SK-N-SH (cell line): Measurements from ENCODE around the gene SHD. TPM values are rescaled to one million over a fixed set of nuclear protein-coding genes. Genes with fewer than 3 reads are reported as not detected.
A peak's percentile ranks its signal among the peaks of the same experiment; 100 is the strongest.

Source experiments
- CTCF ChIA-PET: fragments of 300-600, 350-600 bp; formaldehyde crosslinking; extraction: SDS; loops from one replicate; lab custom pipeline; 2021; lab: Yijun Ruan, JAX
- POLR2A ChIA-PET: fragments of 350-600 bp; sonication (Branson Sonifier 250); formaldehyde crosslinking; extraction: SDS; loops from one replicate; lab custom pipeline; 2020; ENCODE audit warnings: antibody characterized with exemption, inconsistent platforms; lab: Yijun Ruan, JAX
- DNase-seq: peaks from one replicate; pipeline ENCODE4 v3.0.0; 2012
- H2AFZ ChIP-seq: fragments of 200-600 bp; sonication (generic); 2 replicates; pipeline ENCODE4 v1.8.1; 2016; ENCODE audit warnings: antibody characterized with exemption, mild to moderate bottlenecking, low read depth
- H3F3A ChIP-seq: fragments of 200-600 bp; sonication (generic); replicated peaks from 2 replicates; pipeline ENCODE3; 2016; ENCODE audit warnings: antibody characterized with exemption, mild to moderate bottlenecking; ENCODE audit not compliant: insufficient read depth
- H3K27ac ChIP-seq, 2 experiments: fragments of 200-500 bp in 1 of 2; fragments of 200-600 bp in 1 of 2; sonication (Bioruptor generic) in 1 of 2; sonication (generic), shearing (Covaris generic) in 1 of 2; 2 replicates each; pipeline versions ENCODE4 v1.5.1 to v1.6.1; 2014 to 2016; ENCODE audit warnings: low read depth in 2 of 2, inconsistent platforms in 1 of 2, low read length in 1 of 2, mild to moderate bottlenecking in 1 of 2, mixed read lengths in 1 of 2
- H3K27me3 ChIP-seq: fragments of 200-600 bp; sonication (generic), shearing (Covaris generic); 2 replicates; pipeline ENCODE4 v1.6.1; 2016; ENCODE audit warnings: mixed run types; ENCODE audit not compliant: insufficient read depth
- H3K36me3 ChIP-seq, 2 experiments: fragments of 200-500 bp in 1 of 2; fragments of 200-600 bp in 1 of 2; sonication (Bioruptor generic) in 1 of 2; sonication (generic) in 1 of 2; replicated peaks in 1 of 2; 2 replicates each; pipeline versions ENCODE3 to v1.5.1; 2014 to 2016; ENCODE audit warnings: low read length in 1 of 2, mild to moderate bottlenecking in 1 of 2; ENCODE audit not compliant: insufficient read depth in 2 of 2, control insufficient read depth in 1 of 2
- H3K4me1 ChIP-seq, 2 experiments: fragments of 200-500 bp in 1 of 2; fragments of 200-600 bp in 1 of 2; sonication (Bioruptor generic) in 1 of 2; sonication (generic), shearing (Covaris generic) in 1 of 2; 2 replicates each; pipeline versions ENCODE4 v1.5.1 to v1.6.1; 2014 to 2016; ENCODE audit warnings: low read depth in 1 of 2, low read length in 1 of 2, mixed run types in 1 of 2; ENCODE audit not compliant: insufficient read depth in 2 of 2, control insufficient read depth in 1 of 2
- H3K4me2 ChIP-seq: fragments of 200-600 bp; sonication (generic), shearing (Covaris generic); 2 replicates; pipeline ENCODE4 v1.6.1; 2017; ENCODE audit warnings: mixed run types
- H3K4me3 ChIP-seq, 2 experiments: fragments of 200-500 bp in 1 of 2; fragments of 200-600 bp in 1 of 2; sonication (Bioruptor generic) in 1 of 2; sonication (generic), shearing (Covaris generic) in 1 of 2; 2 replicates each; pipeline versions ENCODE4 v1.5.1 to v1.8.1; 2014 to 2016; ENCODE audit warnings: low read depth in 2 of 2, inconsistent platforms in 1 of 2, low read length in 1 of 2, mild to moderate bottlenecking in 1 of 2, mixed read lengths in 1 of 2, moderate library complexity in 1 of 2
- H3K79me2 ChIP-seq: fragments of 200-600 bp; sonication (generic); 2 replicates; pipeline ENCODE4 v1.8.1; 2017; ENCODE audit warnings: mild to moderate bottlenecking; ENCODE audit not compliant: insufficient read depth
- H3K9ac ChIP-seq: fragments of 200-600 bp; sonication (generic); 2 replicates; pipeline ENCODE4 v1.6.1; 2017; ENCODE audit warnings: mixed run types
- H3K9me2 ChIP-seq: fragments of 200-600 bp; sonication (generic); 2 replicates; pipeline ENCODE4 v1.6.1; 2017; ENCODE audit warnings: mixed run types
- H3K9me3 ChIP-seq: fragments of 200-600 bp; sonication (generic); 2 replicates; pipeline ENCODE4 v1.6.1; 2017; ENCODE audit warnings: mixed run types, mild to moderate bottlenecking, moderate library complexity
- H4K20me1 ChIP-seq: fragments of 200-600 bp; sonication (generic); 2 replicates; pipeline ENCODE4 v1.6.1; 2017; ENCODE audit warnings: mild to moderate bottlenecking, mixed run types; ENCODE audit not compliant: insufficient read depth
- CTCF ChIP-seq: fragments of 200-600 bp; sonication (generic); IDR thresholded peaks from 2 replicates; pipeline ENCODE4 v1.6.1; 2017; ENCODE audit warnings: antibody characterized with exemption, mild to moderate bottlenecking, moderate library complexity
- ELF1 ChIP-seq: IDR thresholded peaks from 2 replicates; pipeline ENCODE4 v1.4.0; 2012
- FOXM1 ChIP-seq: IDR thresholded peaks from 2 replicates; pipeline ENCODE4 v1.4.0; 2012; ENCODE audit warnings: low read depth, mild to moderate bottlenecking
- GABPA ChIP-seq: IDR thresholded peaks from 2 replicates; pipeline ENCODE4 v1.4.0; 2012; ENCODE audit warnings: low read depth, mild to moderate bottlenecking
- GATA2 ChIP-seq: sonication (generic); formaldehyde crosslinking; IDR thresholded peaks from 2 replicates; pipeline ENCODE4 v1.5.0; 2020; ENCODE audit warnings: mild to moderate bottlenecking, missing genetic modification reagents
- JUND ChIP-seq: IDR thresholded peaks from 2 replicates; pipeline ENCODE4 v1.4.0; 2012
- MXI1 ChIP-seq: IDR thresholded peaks from 2 replicates; pipeline ENCODE4 v1.6.1; 2012; ENCODE audit warnings: mild to moderate bottlenecking, low read depth, low read length, improper control_type of control experiment
- NFIC ChIP-seq: IDR thresholded peaks from 2 replicates; pipeline ENCODE4 v1.4.0; 2012; ENCODE audit warnings: borderline replicate concordance
- PBX3 ChIP-seq: IDR thresholded peaks from 2 replicates; pipeline ENCODE4; 2012
- RCOR1 ChIP-seq: fragments of 150-350 bp; IDR thresholded peaks from 2 replicates; pipeline ENCODE4 v1.6.1; 2017; ENCODE audit warnings: antibody characterized with exemption, low read length
- RXRA ChIP-seq: IDR thresholded peaks from 2 replicates; pipeline ENCODE4 v1.4.0; 2012; ENCODE audit warnings: low read depth, mild to moderate bottlenecking, borderline replicate concordance
- SIN3A ChIP-seq: IDR thresholded peaks from 2 replicates; pipeline ENCODE4 v1.6.1; 2012; ENCODE audit warnings: low read depth, mild to moderate bottlenecking, low read length, moderate library complexity, borderline replicate concordance
- TEAD4 ChIP-seq: IDR thresholded peaks from 2 replicates; pipeline ENCODE4 v1.4.0; 2012; ENCODE audit warnings: mild to moderate bottlenecking, borderline replicate concordance; ENCODE audit not compliant: insufficient read depth
- USF2 ChIP-seq: fragments of 150-350 bp; IDR thresholded peaks from 2 replicates; pipeline ENCODE4 v1.6.1; 2017; ENCODE audit warnings: antibody characterized with exemption, low read length, low read depth, borderline replicate concordance
- WGBS: methylation state at CpG from one replicate; pipeline ENCODE4 v1.1.6; 2017; ENCODE audit warnings: low lambda C conversion rate; 5-methylcytosine and 5-hydroxymethylcytosine counted together
- polyA plus RNA-seq, 3 experiments: library from polyadenylated mRNA; depleted of rRNA; stranded (reverse); fragments of >200 nt; gene quantifications; 2 replicates each; pipeline ENCODE4 v1.2.3, GENCODE V29; 2012
- TF ChIP-seq, protein P1 (sequence below): IDR thresholded peaks from 2 replicates; pipeline ENCODE4 v1.4.0; 2012; ENCODE audit warnings: low read depth

SHD gene
- polyA plus RNA-seq, 1 of the 3 experiments (the other 2 are of a cell fraction), result 3.1 TPM

GRCh38 chr19:4288091-4288777 is 9.2 kb downstream of the SHD start:
- Histone ChIP-seq H3K9me2 (no peaks in the 10 kb centered on the region), H3K4me2 (no peak overlapping the region), H3K27me3 (no peaks in the 10 kb centered on the region), H3K4me3 (no peak overlapping the region), H3K36me3 (no peaks in the 10 kb centered on the region), H3K9ac (no peak overlapping the region), H3K27ac (no peak overlapping the region), H3K9me3 (no peaks in the 10 kb centered on the region)
- WGBS, result 84% methylated on average over 15 of the region's 16 CpGs
- DNase-seq, result no peak
- POLR2A ChIA-PET, result no interaction called here
- TF ChIP-seq TEAD4 (no peak), NFIC (no peak)
- TF ChIP-seq, all 33 proteins: peak for 0
- no peaks in the 10 kb centered on the region for H3K79me2 ChIP-seq
- CTCF ChIA-PET, result interaction anchor here (1.0 to 1.3 kb wide), 2 partner anchors 9 to 46 kb away, joined by 3 to 4 read pairs; partner anchors contain the start of gene SHD
- H2AFZ ChIP-seq, result no peak overlapping the region
- H4K20me1 ChIP-seq, result no peaks in the 10 kb centered on the region
- H3F3A ChIP-seq, result no peaks in the 10 kb centered on the region
- peaks cover 0 to 7% of the 10 kb centered on the region in 2 experiments; a peak in 1 of 4 replicates for H3K4me1 ChIP-seq

DNA sequence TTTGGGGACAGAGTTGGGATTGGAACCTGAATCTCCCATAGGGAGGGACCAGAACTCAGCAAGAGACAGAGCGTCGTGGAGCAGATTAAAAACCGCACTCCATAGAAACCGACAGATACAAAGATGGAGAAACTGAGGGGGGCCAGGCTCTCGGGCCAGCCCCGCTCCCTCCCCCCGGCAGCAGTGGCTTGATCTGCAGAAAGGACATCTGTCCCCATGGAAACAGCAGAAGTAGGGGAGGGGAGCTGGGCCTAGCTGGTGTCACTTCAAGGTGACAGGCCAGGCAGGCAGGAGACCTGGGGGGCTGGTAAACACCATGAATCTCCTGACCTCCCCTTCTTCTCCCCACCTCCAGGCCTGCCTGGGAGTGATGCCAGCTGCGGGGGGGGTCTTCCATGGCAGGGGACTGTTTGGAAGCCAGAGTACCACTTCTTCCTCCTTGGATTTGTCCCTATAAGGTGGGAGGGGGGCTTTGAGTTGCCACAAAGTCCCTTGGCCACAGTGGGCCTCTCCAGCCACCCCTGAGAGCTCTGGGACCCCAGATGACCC is 12.2 kb downstream of the SHD start:
- POLR2A ChIA-PET, result interaction anchor here (0.6 to 1.4 kb wide), 5 partner anchors 10 to 81 kb away, joined by 3 to 5 read pairs (median 3); partner anchors contain the start of gene MPND

More for the DNA sequence above, 12.2 kb downstream of the SHD start:
- H4K20me1 ChIP-seq, result no peaks in the 10 kb centered on the region
- no peak overlapping the region for H3K4me2 ChIP-seq
- peak; percentile 69 for DNase-seq
- no peaks in the 10 kb centered on the region for H3K36me3 ChIP-seq
- TF ChIP-seq GATA2 (no peak), RXRA (no peak), RCOR1 (no peak), ELF1 (no peak), MXI1 (no peak), GABPA (no peak), FOXM1 (no peak), PBX3 (no peak), JUND (no peak), USF2 (no peak), CTCF (no peak), SIN3A (no peak)
- TF ChIP-seq, protein P1, sequence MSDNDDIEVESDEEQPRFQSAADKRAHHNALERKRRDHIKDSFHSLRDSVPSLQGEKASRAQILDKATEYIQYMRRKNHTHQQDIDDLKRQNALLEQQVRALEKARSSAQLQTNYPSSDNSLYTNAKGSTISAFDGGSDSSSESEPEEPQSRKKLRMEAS, result no peak
- no peaks in the 10 kb centered on the region for H3K9me3 ChIP-seq
- no peaks in the 10 kb centered on the region for H3K79me2 ChIP-seq
- H2AFZ ChIP-seq, result no peak overlapping the region
- H3K4me1 ChIP-seq, result peaks cover 0 to 11% of the 10 kb centered on the region in 2 experiments; a peak in 1 of 4 replicates
- H3K27me3 ChIP-seq, result no peaks in the 10 kb centered on the region
- H3K9ac ChIP-seq, result no peak overlapping the region
- 61% methylated on average over 8 of the region's 8 CpGs for WGBS
- H3K4me3 ChIP-seq, result no peak overlapping the region
- no peaks in the 10 kb centered on the region for H3F3A ChIP-seq
- H3K27ac ChIP-seq, result no peak overlapping the region; a peak in 1 of 4 replicates
- no peaks in the 10 kb centered on the region for H3K9me2 ChIP-seq
- CTCF ChIA-PET, result interaction anchor here (1.3 to 2.7 kb wide), 3 partner anchors 14 to 61 kb away, joined by 3 to 20 read pairs (median 3); no protein-coding TSS in a partner anchor
